Neural cell (in vitro differentiated cells): ENCODE measurements around the gene TBC1D9B. TPM values are rescaled to one million over a fixed set of nuclear protein-coding genes. Genes with fewer than 3 reads are reported as not detected.

Experiments
- H2AFZ ChIP-seq: fragments of 200-600, 300-800 bp; sonication (generic), shearing (Covaris generic); 2 replicates; pipeline ENCODE4 v1.6.0; 2014; ENCODE audit warnings: low read depth, mild to moderate bottlenecking, antibody characterized with exemption, low read length, moderate library complexity
- H3F3A ChIP-seq: fragments of 200-600 bp; shearing (Covaris generic); 2 replicates; pipeline ENCODE4 v1.6.1; 2016; ENCODE audit warnings: mild to moderate bottlenecking, moderate library complexity, mixed read lengths, antibody characterized with exemption, low read length; ENCODE audit not compliant: insufficient read depth, poor library complexity, severe bottlenecking
- H3K27ac ChIP-seq: fragments of 200-600, 300-800 bp; sonication (generic), shearing (Covaris generic); 2 replicates; pipeline ENCODE4 v1.5.1; 2014; ENCODE audit warnings: mild to moderate bottlenecking, low read length, moderate library complexity
- H3K27me3 ChIP-seq: fragments of 300-800, 200-600 bp; sonication (generic), shearing (Covaris generic); 2 replicates; pipeline ENCODE4 v1.6.0; 2014; ENCODE audit warnings: mild to moderate bottlenecking, low read depth, low read length, moderate library complexity; ENCODE audit not compliant: insufficient read depth
- H3K36me3 ChIP-seq: fragments of 300-800, 200-600 bp; sonication (generic), shearing (Covaris generic); 2 replicates; pipeline ENCODE4 v1.5.1; 2014; ENCODE audit warnings: mild to moderate bottlenecking, antibody characterized with exemption, low read length, moderate library complexity; ENCODE audit not compliant: insufficient read depth
- H3K4me2 ChIP-seq: fragments of 300-800, 200-600 bp; sonication (generic), shearing (Covaris generic); 2 replicates; pipeline ENCODE4 v1.6.0; 2014; ENCODE audit warnings: mild to moderate bottlenecking, low read length
- H3K4me3 ChIP-seq: fragments of 300-800, 200-600 bp; sonication (generic), shearing (Covaris generic); 2 replicates; pipeline ENCODE4 v1.5.1; 2014; ENCODE audit warnings: mild to moderate bottlenecking, low read length, moderate library complexity
- H3K79me2 ChIP-seq: fragments of 200-600 bp; shearing (Covaris generic); replicated peaks from 2 replicates; pipeline ENCODE4 v1.6.0; 2014; ENCODE audit warnings: mild to moderate bottlenecking, low read length, moderate library complexity; ENCODE audit not compliant: insufficient read depth
- H3K9ac ChIP-seq: fragments of 300-800, 200-600 bp; sonication (generic), shearing (Covaris generic); 2 replicates; pipeline ENCODE4 v1.6.1; 2016; ENCODE audit warnings: mild to moderate bottlenecking, low read length, mixed read lengths
- H3K9me2 ChIP-seq: fragments of 200-600 bp; shearing (Covaris generic); 2 replicates; pipeline ENCODE4 v1.6.1; 2016; ENCODE audit warnings: mild to moderate bottlenecking, low read length, mixed read lengths; ENCODE audit not compliant: insufficient read depth
- H3K9me3 ChIP-seq: fragments of 200-600, 300-800 bp; sonication (generic), shearing (Covaris generic); 2 replicates; pipeline ENCODE4 v1.6.1; 2016; ENCODE audit warnings: mild to moderate bottlenecking, mixed run types, low read length, moderate library complexity, mixed read lengths
- H4K20me1 ChIP-seq: fragments of 200-600 bp; shearing (Covaris generic); 2 replicates; pipeline ENCODE4 v1.6.1; 2016; ENCODE audit warnings: mild to moderate bottlenecking, mixed run types; ENCODE audit not compliant: insufficient read depth
- EP300 ChIP-seq: fragments of 450-650 bp; conservative IDR thresholded peaks from 2 replicates; pipeline ENCODE4 v1.6.1; 2014; ENCODE audit warnings: antibody characterized with exemption, mild to moderate bottlenecking, moderate library complexity; ENCODE audit not compliant: poor library complexity, severe bottlenecking
- EZH2 ChIP-seq: fragments of 200-600, 300-800 bp; shearing (Covaris generic), sonication (generic); IDR thresholded peaks from 2 replicates; pipeline ENCODE4 v1.6.1; 2014; ENCODE audit warnings: antibody characterized with exemption, low read length, borderline replicate concordance, mild to moderate bottlenecking; ENCODE audit not compliant: insufficient read depth, poor library complexity, severe bottlenecking
- MXI1 ChIP-seq: fragments of 450-650 bp; conservative IDR thresholded peaks from 2 replicates; pipeline ENCODE4 v1.6.1; 2014; ENCODE audit warnings: antibody characterized with exemption, mild to moderate bottlenecking; ENCODE audit not compliant: poor library complexity, severe bottlenecking
- POLR2AphosphoS5 ChIP-seq: IDR thresholded peaks from 2 replicates; pipeline ENCODE4 v1.6.1; 2012
- RAD21 ChIP-seq: fragments of 450-650 bp; conservative IDR thresholded peaks from 2 replicates; pipeline ENCODE4 v1.6.1; 2014; ENCODE audit warnings: antibody characterized with exemption, mild to moderate bottlenecking, moderate library complexity
- REST ChIP-seq: IDR thresholded peaks from 2 replicates; pipeline ENCODE4 v1.6.1; 2012; ENCODE audit warnings: borderline replicate concordance
- SMC3 ChIP-seq: fragments of 450-650 bp; conservative IDR thresholded peaks from 2 replicates; pipeline ENCODE4 v1.6.1; 2014; ENCODE audit warnings: antibody characterized with exemption, mild to moderate bottlenecking, moderate library complexity; ENCODE audit not compliant: poor library complexity
- TAF1 ChIP-seq: IDR thresholded peaks from 2 replicates; pipeline ENCODE4 v1.6.1; 2012; ENCODE audit warnings: low read depth
- polyA plus RNA-seq: library from polyadenylated mRNA; depleted of rRNA; stranded (reverse); fragments of >200 nt; gene quantifications from 2 replicates; pipeline ENCODE4 v1.2.3, GENCODE V29; 2014
- TF ChIP-seq, protein P1 (sequence below): fragments of 450-650 bp; IDR thresholded peaks from 2 replicates; pipeline ENCODE4 v1.5.1; 2014; ENCODE audit warnings: antibody characterized with exemption, mild to moderate bottlenecking, moderate library complexity; ENCODE audit not compliant: poor library complexity, severe bottlenecking

The TBC1D9B gene
- polyA plus RNA-seq, 1 donor from 2014 or later = 50.7 TPM

DNA sequence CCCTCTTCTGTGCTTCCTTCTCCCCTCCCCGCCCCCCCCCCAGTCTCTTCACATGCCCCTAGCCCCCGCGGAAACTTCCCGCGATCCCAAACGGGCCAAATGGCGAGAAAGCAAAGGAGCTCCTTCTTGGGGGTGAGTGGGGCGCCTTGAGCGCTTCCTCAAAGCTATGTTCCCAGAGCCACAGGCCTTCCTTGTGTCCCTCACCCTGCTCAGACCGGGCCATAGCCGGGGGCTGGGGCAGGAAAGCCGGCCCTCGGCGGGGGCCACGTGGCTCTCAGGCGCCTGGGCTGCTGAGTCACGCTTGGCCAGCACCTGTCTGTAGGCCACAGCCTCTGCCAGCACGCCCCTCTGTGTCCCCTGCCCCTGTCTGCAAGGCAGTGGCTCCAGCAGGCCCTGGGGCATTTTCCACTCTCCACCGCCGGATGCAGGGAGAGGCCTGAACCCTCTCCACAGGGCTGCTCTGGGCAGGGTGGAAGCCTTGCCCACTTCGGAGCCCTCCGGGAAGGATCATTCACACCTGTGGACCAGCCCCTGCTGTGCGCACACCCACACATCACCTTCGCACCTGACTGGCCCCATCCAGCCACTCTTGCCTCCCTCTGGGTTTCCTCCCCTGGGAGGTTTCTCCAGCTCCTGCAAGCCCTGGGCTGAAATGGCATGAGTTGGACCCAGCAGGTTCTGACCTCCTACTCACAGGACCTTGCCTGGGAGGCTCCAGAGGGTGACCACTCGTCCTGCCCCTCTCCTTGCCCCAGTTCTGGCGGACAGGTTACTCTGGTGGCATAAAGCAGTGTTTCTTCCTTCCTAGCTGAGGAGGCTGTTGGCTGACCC, 88.2 kb downstream of the TBC1D9B start:
- H3K36me3 ChIP-seq = no peaks in the 10 kb centered on the region
- no peaks in the 10 kb centered on the region for H3F3A ChIP-seq
- H3K27me3 ChIP-seq = peaks cover 4% of the 10 kb centered on the region
- no peak overlapping the region for H2AFZ ChIP-seq
- peak overlapping the region; percentile 56 for H3K4me3 ChIP-seq
- H3K79me2 ChIP-seq = peaks cover 12% of the 10 kb centered on the region
- TF ChIP-seq EP300 (no peak), TAF1 (no peak), POLR2AphosphoS5 (no peak), RAD21 (no peak), MXI1 (no peak)
- no peaks in the 10 kb centered on the region for H3K9me2 ChIP-seq
- peak overlapping the region; percentile 80 for H3K27ac ChIP-seq
- no peaks in the 10 kb centered on the region for H4K20me1 ChIP-seq
- peak overlapping the region; percentile 16 for H3K9ac ChIP-seq
- no peak overlapping the region for H3K4me2 ChIP-seq
- no peaks in the 10 kb centered on the region for H3K9me3 ChIP-seq

GRCh38 chr5:179818746-179819295, 88.9 kb downstream of the TBC1D9B start:
- no peak for TF ChIP-seq EZH2
- peak; percentile 27 for TF ChIP-seq POLR2AphosphoS5
- no peak overlapping the region for H2AFZ ChIP-seq
- no peaks in the 10 kb centered on the region for H3K36me3 ChIP-seq
- H3K27me3 ChIP-seq = peaks cover 4% of the 10 kb centered on the region
- H3K9me2 ChIP-seq = no peaks in the 10 kb centered on the region
- H4K20me1 ChIP-seq = no peaks in the 10 kb centered on the region
- H3K27ac ChIP-seq = peak overlapping the region; percentile 20
- H3K9ac ChIP-seq = peak overlapping the region; percentile 36
- H3K4me3 ChIP-seq = peak overlapping the region; percentile 56
- H3K79me2 ChIP-seq = peaks cover 12% of the 10 kb centered on the region
- H3F3A ChIP-seq = no peaks in the 10 kb centered on the region
- H3K4me2 ChIP-seq = no peak overlapping the region
- H3K9me3 ChIP-seq = no peaks in the 10 kb centered on the region

DNA sequence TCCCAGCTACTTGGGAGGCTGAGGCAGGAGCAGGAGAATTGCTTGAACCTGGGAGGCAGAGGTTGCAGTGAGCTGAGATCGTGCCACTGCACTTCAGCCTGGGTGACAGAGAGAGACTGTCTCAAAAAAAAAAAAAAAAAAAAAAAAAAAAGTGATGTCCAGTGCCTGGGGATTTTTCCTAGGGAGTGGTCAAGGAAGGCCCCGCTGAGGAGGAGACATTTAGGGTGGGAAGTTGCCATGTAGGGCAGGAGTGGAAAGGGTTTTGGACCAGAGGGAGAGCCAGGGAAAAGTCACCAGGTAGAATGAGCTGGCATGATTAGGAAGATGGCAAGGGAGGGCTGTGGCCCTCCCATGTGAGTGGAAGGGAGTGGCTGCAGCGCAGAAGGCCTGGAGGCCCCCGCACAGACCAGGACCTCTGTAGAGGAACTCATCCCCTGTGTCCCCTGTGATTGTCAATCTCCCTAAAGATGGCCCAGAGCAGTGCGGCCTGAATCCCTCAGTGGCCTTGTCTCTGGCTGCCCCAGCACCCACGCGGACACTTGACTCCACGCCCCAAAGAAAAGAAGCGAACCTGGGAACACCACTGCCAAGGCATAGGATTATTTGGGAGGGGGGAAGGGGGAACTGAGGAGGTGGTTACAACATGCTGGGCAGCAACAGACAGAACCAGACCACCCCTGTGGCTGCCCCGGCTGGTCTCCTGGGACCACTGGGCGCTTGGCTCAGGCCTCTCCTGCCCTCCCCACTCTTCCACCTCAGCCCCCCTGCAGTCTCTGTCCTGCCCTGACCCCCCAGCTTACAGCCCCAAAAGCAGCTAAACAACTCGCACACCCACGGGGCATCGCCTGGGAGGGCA, 89.6 kb downstream of the TBC1D9B start:
- Histone ChIP-seq H3K9me3 (no peaks in the 10 kb centered on the region), H3K9ac (peak overlapping the region; percentile 36), H3K4me3 (peak overlapping the region; percentile 56), H3K79me2 (peaks cover 12% of the 10 kb centered on the region), H3F3A (no peaks in the 10 kb centered on the region), H3K27ac (peak overlapping the region; percentile 20), H4K20me1 (no peaks in the 10 kb centered on the region), H3K4me2 (no peak overlapping the region), H3K9me2 (no peaks in the 10 kb centered on the region), H3K36me3 (no peaks in the 10 kb centered on the region), H2AFZ (no peak overlapping the region), H3K27me3 (peaks cover 4% of the 10 kb centered on the region)
- TF ChIP-seq, protein P1, sequence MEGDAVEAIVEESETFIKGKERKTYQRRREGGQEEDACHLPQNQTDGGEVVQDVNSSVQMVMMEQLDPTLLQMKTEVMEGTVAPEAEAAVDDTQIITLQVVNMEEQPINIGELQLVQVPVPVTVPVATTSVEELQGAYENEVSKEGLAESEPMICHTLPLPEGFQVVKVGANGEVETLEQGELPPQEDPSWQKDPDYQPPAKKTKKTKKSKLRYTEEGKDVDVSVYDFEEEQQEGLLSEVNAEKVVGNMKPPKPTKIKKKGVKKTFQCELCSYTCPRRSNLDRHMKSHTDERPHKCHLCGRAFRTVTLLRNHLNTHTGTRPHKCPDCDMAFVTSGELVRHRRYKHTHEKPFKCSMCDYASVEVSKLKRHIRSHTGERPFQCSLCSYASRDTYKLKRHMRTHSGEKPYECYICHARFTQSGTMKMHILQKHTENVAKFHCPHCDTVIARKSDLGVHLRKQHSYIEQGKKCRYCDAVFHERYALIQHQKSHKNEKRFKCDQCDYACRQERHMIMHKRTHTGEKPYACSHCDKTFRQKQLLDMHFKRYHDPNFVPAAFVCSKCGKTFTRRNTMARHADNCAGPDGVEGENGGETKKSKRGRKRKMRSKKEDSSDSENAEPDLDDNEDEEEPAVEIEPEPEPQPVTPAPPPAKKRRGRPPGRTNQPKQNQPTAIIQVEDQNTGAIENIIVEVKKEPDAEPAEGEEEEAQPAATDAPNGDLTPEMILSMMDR = no peak
- TF ChIP-seq MXI1 (no peak), POLR2AphosphoS5 (no peak), RAD21 (no peak), EP300 (no peak), TAF1 (no peak), REST (no peak), SMC3 (no peak), EZH2 (no peak)
